Adrenal gland (tissue), 12 donors: ENCODE data around the gene ARHGEF7. TPM values are rescaled to one million over a fixed set of nuclear protein-coding genes. Genes with fewer than 3 reads are reported as not detected.

Source experiments
- DNase-seq, 7 donors: peaks; one replicate each; pipeline ENCODE4 v3.0.0-alpha.2; 2019 to 2020
- H3K27ac ChIP-seq, 5 donors: fragments of 200-600 bp; sonication (generic) in 4 of 5; 1 replicate in 3 of 5; 2 replicates in 2 of 5; pipeline versions ENCODE4 v1.5.1 to v1.8.0; 2016 to 2020; ENCODE audit warnings: mild to moderate bottlenecking in 1 of 5
- H3K27me3 ChIP-seq: fragments of 200-600 bp; 2 replicates; pipeline ENCODE4 v1.8.0; 2021
- H3K36me3 ChIP-seq, 2 donors: fragments of 200-600 bp; replicated peaks in 1 of 2; 1 replicate in 1 of 2; 2 replicates in 1 of 2; pipeline versions ENCODE4 v1.5.1 to v1.8.0; 2018 to 2022
- H3K4me1 ChIP-seq, 2 donors: fragments of 200-600 bp; replicated peaks in 1 of 2; 1 replicate in 1 of 2; 2 replicates in 1 of 2; pipeline versions ENCODE4 v1.5.1 to v1.8.0; 2018 to 2021
- H3K4me3 ChIP-seq, 4 donors: fragments of 200-600 bp; sonication (generic) in 3 of 4; one replicate each; pipeline ENCODE4 v1.5.1; 2016 to 2018
- H3K9me3 ChIP-seq, 3 donors: fragments of 200-600 bp; sonication (generic) in 1 of 3; replicated peaks in 1 of 3; 1 replicate in 2 of 3; 2 replicates in 1 of 3; pipeline versions ENCODE4 v1.5.1 to v1.8.0; 2016 to 2021
- CTCF ChIP-seq, 6 experiments: fragments of 450-650 bp in 4 of 6; fragments of 200-600 bp in 2 of 6; sonication (generic) in 1 of 6; IDR thresholded peaks; 1 replicate in 5 of 6; 2 replicates in 1 of 6; pipeline versions ENCODE4 v1.5.1 to v1.8.0; 2016 to 2021; ENCODE audit warnings: antibody characterized with exemption in 6 of 6, mild to moderate bottlenecking in 2 of 6, moderate library complexity in 1 of 6
- POLR2A ChIP-seq, 2 donors: fragments of 450-650 bp; IDR thresholded peaks; one replicate each; pipeline ENCODE4 v1.6.1; 2017; ENCODE audit warnings: antibody characterized with exemption in 2 of 2, mild to moderate bottlenecking in 2 of 2, moderate library complexity in 1 of 2
- WGBS, 4 donors: extraction: QIAGEN DNeasy Blood & Tissue Kit in 2 of 4; methylation state at CpG; one replicate each; pipeline versions ENCODE4 v1.1.5 to v1.1.7; 2013 to 2017; 5-methylcytosine and 5-hydroxymethylcytosine counted together
- intact Hi-C, 2 donors: fragments of 100-400 bp; cut with DNase I; formaldehyde crosslinking; loops; one replicate each; pipeline versions ENCODE4 v1.14.1 to v1.15.0; 2022 to 2023
- polyA plus RNA-seq, 3 donors: library from polyadenylated mRNA; stranded (reverse); fragments of 200-250 nt in 2 of 3; fragments of 350-450 nt in 1 of 3; fragmentation: Illumina TruSeq in 1 of 3; extraction: RNeasy Lipid Tissue Mini Kit (QIAGEN cat#74804) in 1 of 3; gene quantifications; one replicate each; pipeline ENCODE4 v1.2.3, GENCODE V29; 2013 to 2014
- total RNA-seq, 9 donors: library from RNA; depleted of rRNA in 4 of 9; stranded (reverse); fragments of >200 nt in 4 of 9; fragments of 120-200 nt in 1 of 9; fragmentation: NEBNext Ultra II Directional in 1 of 9; extraction: Animal tissue kit (Norgen Biotek cat#: 25700) in 1 of 9; gene quantifications; one replicate each; pipeline versions ENCODE4 v1.1.0 to v1.2.4, GENCODE V29; 2013 to 2023
- donor health status: healthy with polysubstance abuse.
- donor health status: Bipolar disorder and iron deficiency.
- donor health status: DM: yes; HTN: yes; CAD: no.
- donor health status: DM: no; HTN: no; CAD: no.
- donor health status: DM: no; HTN: no; CAD: no.
- donor health status: DM: yes; HTN: yes; CAD: no.

Gene ARHGEF7
- total and polyA plus RNA-seq, 12 donors, result 25.3 to 69.3 (median 53.2) TPM

- Histone ChIP-seq H3K9me3 (no peaks in the 10 kb centered on the region), H3K4me3 (no peak overlapping the region), H3K27me3 (no peaks in the 10 kb centered on the region), H3K27ac (peak overlapping the region in 1 of 5 donors; percentile 1), H3K36me3 (peaks cover 0 to 53% of the 10 kb centered on the region in 2 donors), H3K4me1 (no peaks in the 10 kb centered on the region)
- DNase-seq, result peak in 2 of 7 donors; percentile 10 to 45
- TF ChIP-seq CTCF (IDR thresholded peaks at IDR 0.05) (no peak), POLR2A (IDR thresholded peaks at IDR 0.05) (no peak)
- WGBS, 4 donors, result 56 to 76% (median 66%) methylated on average over 5 of the region's 5 CpGs
- intact Hi-C loops, result no loop called here
Observed at GRCh38 chr13:111270126-111270525, 155.0 kb downstream of the ARHGEF7 start.

GRCh38 chr13:111270765-111271698 is 155.9 kb downstream of the ARHGEF7 start:
- 90 to 97% (median 92%) methylated on average over 18 to 20 of the region's 20 CpGs for WGBS, 4 donors
- Histone ChIP-seq H3K4me1 (no peaks in the 10 kb centered on the region), H3K27me3 (no peaks in the 10 kb centered on the region), H3K36me3 (peaks cover 0 to 56% of the 10 kb centered on the region in 2 donors), H3K4me3 (no peak overlapping the region), H3K27ac (no peak overlapping the region), H3K9me3 (no peaks in the 10 kb centered on the region)
- intact Hi-C loops, result no loop called here
- DNase-seq, result no peak
- no peak for TF ChIP-seq CTCF (IDR thresholded peaks at IDR 0.05)
- no peak for TF ChIP-seq POLR2A (IDR thresholded peaks at IDR 0.05)

GRCh38 chr13:111272117-111272516 is 157.0 kb downstream of the ARHGEF7 start:
- 68 to 83% (median 76%) methylated on average over 7 of the region's 7 CpGs for WGBS, 4 donors
- no peaks in the 10 kb centered on the region for H3K4me1 ChIP-seq
- peaks cover 0 to 66% of the 10 kb centered on the region in 2 donors for H3K36me3 ChIP-seq
- TF ChIP-seq CTCF (IDR thresholded peaks at IDR 0.05), result no peak
- TF ChIP-seq POLR2A (IDR thresholded peaks at IDR 0.05), result no peak
- intact Hi-C loops, result no loop called here
- H3K4me3 ChIP-seq, result no peak overlapping the region
- peak in 1 of 7 donors; percentile 18 for DNase-seq
- no peaks in the 10 kb centered on the region for H3K27me3 ChIP-seq
- no peak overlapping the region for H3K27ac ChIP-seq
- H3K9me3 ChIP-seq, result no peaks in the 10 kb centered on the region

GRCh38 chr13:111275382-111275781 is 160.3 kb downstream of the ARHGEF7 start:
- Histone ChIP-seq H3K36me3 (peaks cover 0 to 70% of the 10 kb centered on the region in 2 donors), H3K9me3 (no peaks in the 10 kb centered on the region), H3K27ac (no peak overlapping the region), H3K4me1 (no peaks in the 10 kb centered on the region), H3K27me3 (no peaks in the 10 kb centered on the region), H3K4me3 (no peak overlapping the region)
- no peak for DNase-seq
- intact Hi-C loops, result no loop called here
- no peak for TF ChIP-seq CTCF (IDR thresholded peaks at IDR 0.05)
- 84 to 94% (median 91%) methylated on average over 10 of the region's 10 CpGs for WGBS, 4 donors
